Suprapubic skin (tissue), 3 donors: ENCODE results near the gene WRAP53.

Experiments
- CTCF ChIP-seq, 2 donors: fragments of 200-600 bp in 1 of 2; fragments of 450-650 bp in 1 of 2; sonication (generic) in 1 of 2; IDR thresholded peaks; one replicate each; pipeline ENCODE4 v1.5.1; 2016 to 2019; ENCODE audit warnings: antibody characterized with exemption in 2 of 2, mild to moderate bottlenecking in 1 of 2, moderate library complexity in 1 of 2
- EP300 ChIP-seq: sonication (generic); formaldehyde crosslinking; IDR thresholded peaks from one replicate; pipeline ENCODE4 v1.6.1; 2017; ENCODE audit warnings: antibody characterized with exemption
- POLR2A ChIP-seq, 2 donors: fragments of 450-650 bp; IDR thresholded peaks; one replicate each; pipeline ENCODE4 v1.6.1; 2017; ENCODE audit warnings: antibody characterized with exemption in 2 of 2, mild to moderate bottlenecking in 2 of 2, moderate library complexity in 2 of 2

- no peak for TF ChIP-seq EP300
- TF ChIP-seq POLR2A (IDR thresholded peaks at IDR 0.05): no peak
- no peak for TF ChIP-seq CTCF (IDR thresholded peaks at IDR 0.05)
Measured at GRCh38 chr17:7744416-7744815, 56.1 kb downstream of the WRAP53 start.
